Cortex of kidney (tissue), 1 donor: Measurements from ENCODE around the gene AKAP1.

Experiments
- DNase-seq: peaks from one replicate; lab custom pipeline; 2025; lab: John Stamatoyannopoulos, UW

AKAP1 gene

GRCh38 chr17:57106836-57107497, 21.9 kb downstream of the AKAP1 start:
- DNase-seq, result no peak

DNA sequence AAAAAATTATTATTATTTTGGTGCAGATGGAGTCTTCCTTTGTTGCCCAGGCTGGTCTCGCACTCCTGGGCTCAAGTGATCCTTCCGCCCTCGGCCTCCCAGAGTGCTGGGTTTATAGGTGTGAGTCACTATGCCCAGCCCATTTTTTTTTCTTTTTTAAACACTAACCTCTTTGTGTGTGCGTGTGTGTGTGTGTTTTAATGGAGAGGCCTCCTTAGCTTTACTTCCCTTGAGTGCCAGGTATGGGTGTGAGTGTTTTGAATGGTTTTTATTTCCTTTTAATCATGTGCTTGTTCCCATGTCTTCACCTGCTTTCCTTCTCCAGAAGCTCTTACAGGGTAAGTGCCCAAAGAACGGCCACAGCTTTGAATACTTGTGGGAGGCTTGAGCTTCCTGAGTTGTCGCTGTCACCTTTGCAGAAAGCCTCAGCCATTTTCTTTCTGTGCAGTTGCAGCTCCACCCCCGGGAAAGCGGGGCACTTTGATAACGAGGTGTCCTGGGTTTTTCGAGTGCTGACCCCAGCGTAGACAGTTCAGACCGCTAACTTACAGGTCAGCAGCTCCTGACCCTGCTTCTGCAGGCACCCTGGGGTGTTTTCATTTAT, 22.6 kb downstream of the AKAP1 start:
- DNase-seq, result no peak

DNA sequence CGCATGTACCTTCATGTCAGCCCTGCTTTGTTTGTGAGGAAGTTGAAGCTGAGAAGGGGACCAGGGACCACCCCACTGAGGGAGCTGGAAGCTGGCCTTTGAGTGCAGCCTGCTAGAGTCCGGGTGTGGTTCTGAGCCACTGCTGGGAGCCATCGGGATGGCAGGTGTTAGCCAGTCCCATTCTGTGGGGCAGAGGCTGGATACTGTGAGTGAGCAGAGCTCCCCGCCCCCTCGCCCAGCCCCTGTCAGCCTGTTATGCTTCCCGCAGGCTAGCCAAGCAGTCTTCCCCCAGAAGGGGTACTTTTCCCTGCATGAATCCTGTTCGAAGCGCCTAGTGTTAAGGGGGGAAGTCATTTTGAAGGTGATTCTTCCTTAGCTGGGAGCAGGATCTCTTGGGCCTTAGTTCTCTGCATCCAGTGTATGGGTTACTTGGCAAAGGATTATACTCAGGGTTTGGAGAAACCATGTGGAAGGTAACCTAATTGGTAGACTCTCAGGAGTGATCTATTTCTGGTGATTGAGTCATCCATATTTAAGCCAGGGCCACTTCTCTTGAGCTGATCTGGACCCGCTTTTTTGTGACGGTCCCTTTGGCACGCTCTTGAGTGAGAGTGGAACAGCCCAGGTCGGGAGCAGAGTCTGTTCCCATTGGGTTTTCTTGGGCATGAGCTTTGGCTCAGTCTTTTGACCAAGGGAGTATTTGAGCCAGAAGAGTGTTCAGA, 23.8 kb downstream of the AKAP1 start:
- no peak for DNase-seq

DNA sequence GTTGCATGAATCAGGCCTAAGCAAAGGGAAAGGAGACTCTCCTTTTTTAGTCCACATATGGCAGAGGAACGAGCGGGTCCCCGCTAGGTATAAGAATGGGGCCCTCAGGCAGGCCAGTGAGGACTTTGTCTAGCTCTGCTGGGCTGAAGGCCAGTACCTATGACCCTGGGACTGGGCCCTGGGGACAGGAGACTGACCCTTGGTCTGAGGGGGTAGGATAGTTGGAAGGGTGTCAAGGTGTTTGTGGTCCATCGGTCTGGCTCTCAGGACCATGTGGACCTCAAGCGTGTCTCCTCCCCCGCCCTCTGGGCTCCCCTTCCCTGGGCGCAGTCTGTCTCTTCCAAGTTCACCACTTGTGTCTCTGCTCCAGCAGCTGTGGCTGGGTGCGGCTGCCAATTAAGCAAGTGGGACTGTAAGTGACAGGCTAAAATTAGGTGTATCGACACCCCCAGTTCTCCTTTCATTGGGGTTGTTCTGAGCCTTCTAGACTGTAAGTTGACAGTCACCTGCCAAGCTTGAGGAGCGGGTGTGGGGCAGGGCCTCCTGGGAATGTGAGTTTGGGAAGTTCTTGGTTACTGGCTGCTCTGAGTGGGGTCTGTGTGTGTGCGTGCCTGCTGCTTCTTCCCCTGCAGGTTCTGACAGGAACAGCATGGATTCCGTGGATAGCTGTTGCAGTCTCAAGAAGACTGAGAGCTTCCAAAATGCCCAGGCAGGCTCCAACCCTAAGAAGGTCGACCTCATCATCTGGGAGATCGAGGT, 24.5 kb downstream of the AKAP1 start:
- DNase-seq, result no peak

DNA sequence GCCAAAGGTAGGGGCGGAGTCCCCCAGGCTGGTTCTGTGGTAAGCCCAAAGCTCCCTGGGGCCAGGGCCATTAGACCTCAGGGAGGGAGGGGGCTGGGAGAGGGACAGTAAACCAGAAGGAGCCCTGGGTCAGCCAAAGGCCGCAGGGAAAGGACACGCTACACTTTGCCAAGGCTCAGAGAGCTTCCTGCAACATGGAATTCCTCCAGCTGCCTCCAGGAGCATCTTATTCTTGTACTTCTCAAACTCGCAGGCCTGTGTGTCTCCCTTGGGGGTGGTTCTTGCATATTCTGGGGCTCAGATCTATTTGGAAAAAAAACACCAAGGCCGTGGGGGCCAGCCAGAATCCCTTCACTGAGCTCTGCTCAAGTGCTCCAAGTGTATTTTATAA, 25.1 kb downstream of the AKAP1 start:
- no peak for DNase-seq

- no peak for DNase-seq
These were observed 25.7 kb downstream of the AKAP1 start for GRCh38 chr17:57110579-57111325.

GRCh38 chr17:57111386-57111785, 26.3 kb downstream of the AKAP1 start:
- DNase-seq, result no peak

- no peak for DNase-seq
These were observed 28.0 kb downstream of the AKAP1 start for GRCh38 chr17:57113011-57113410.

- no peak for DNase-seq
These were observed 28.6 kb downstream of the AKAP1 start for GRCh38 chr17:57113656-57114055.

DNA sequence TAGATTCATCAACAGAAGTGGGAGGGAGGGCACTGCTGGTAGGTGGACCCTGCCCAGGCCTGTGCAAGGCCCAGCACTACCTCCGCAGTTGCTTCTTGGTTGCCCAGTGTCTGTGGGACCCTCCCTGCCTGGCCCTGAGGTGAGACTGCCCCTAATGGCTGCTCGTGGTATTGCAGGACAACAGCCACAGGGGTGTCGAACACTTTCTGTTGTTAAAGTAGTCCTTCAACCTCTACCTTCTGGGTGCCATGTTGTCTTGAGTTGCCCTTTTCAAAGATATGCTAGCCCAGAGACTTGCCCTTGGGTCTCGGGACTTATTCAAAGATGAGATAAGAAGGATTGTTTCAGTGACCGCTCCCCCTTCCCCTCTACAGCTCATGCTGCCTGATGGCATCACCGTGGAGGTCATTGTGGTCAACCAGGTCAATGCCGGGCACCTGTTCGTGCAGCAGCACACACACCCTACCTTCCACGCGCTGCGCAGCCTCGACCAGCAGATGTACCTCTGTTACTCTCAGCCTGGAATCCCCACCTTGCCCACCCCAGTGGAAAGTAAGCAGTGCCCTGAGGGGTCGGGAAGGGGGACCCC, 29.1 kb downstream of the AKAP1 start:
- no peak for DNase-seq

DNA sequence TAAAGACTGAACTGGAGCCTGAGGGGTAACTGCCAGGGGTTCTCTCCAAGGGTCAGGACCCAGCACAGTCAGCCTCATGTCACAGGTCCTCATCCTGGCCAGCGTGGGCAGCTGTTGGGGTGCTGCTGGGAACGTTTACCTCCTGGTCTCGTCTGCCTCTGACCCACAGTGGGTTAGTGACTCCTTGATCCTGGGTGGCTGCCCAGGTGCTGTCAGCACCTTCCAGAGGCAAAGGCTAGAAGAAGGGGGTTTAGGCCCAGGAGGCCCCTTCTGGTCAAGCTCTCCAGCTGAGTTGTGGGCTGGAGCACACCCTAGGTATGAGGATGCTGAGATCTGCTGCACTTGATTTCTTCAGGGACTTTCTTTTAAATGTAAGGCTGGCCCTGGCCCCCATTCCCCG, 30.3 kb downstream of the AKAP1 start:
- no peak for DNase-seq

DNA sequence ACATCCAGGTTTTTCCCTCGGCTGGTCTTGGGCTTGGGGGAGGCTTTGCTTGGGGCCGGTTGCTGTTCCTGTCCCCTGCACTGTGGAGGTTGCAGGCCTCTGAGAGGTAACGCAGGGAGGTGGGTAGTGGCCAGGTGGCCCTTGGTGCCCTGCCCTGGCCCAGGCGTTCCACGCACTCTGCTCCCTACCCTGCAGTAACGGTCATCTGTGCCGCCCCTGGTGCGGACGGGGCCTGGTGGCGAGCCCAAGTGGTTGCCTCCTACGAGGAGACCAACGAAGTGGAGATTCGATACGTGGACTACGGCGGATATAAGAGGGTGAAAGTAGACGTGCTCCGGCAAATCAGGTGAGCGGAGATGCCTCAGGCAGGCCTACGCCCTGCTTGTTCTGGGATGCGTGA, 30.9 kb downstream of the AKAP1 start:
- DNase-seq, result no peak

- DNase-seq, result no peak
These were observed 32.8 kb downstream of the AKAP1 start for GRCh38 chr17:57117798-57118197.

DNA sequence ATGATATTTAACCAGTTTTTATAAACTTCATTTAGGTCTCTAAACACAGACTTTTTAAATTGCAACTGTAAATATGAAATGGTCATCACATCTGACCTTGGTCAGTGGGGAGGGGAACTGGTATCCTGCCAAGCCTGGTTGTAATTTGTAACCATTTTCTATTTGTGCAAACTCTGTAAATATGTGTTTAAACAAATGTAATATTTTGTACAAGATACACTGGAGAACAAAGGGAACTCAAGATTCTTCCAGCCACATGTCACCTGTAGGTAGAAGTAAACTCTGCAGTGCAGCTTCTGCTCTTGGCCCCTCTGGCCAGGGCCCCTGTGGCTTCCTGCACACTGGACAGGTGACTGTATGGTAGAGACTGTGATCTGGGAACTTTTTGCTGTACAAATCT, 35.8 kb downstream of the AKAP1 start:
- DNase-seq, result no peak

DNA sequence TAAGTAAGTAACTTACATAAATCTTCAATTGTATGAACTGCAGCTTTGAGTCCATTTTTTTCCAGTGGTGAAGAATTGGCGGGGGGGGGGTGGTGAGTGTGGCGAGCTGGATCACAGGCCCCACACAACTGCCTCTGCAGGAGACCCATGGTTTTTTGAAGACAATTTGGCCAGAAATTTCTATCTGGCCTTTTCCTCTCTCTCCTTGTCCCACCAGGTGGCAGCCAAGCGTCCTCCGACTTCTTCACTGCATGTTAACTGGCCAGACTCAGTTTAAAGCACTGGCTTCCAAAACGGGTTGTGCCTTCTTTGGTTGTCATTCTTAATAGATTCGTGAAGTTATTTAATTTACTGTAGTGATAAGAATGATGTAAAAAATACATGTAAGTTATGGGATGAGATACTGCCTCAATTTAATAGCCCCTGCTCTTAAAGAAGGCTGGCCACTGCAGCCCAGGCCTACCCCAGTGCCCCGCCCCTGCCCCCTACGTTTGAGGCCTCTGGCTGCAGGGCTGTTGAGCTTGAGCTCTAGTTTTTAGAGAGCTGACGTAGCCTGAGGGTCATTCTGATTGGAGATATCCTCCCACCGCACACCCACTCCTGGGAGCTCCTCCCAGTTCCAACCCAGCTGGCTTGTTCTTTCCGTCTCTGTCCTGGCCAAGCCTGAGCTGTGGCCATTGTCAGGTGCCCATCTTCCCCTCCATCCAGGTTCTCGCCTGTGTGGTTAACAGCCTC, 36.4 kb downstream of the AKAP1 start:
- DNase-seq, result no peak

- DNase-seq, result no peak
These were observed 39.0 kb downstream of the AKAP1 start for GRCh38 chr17:57124053-57124452.

DNA sequence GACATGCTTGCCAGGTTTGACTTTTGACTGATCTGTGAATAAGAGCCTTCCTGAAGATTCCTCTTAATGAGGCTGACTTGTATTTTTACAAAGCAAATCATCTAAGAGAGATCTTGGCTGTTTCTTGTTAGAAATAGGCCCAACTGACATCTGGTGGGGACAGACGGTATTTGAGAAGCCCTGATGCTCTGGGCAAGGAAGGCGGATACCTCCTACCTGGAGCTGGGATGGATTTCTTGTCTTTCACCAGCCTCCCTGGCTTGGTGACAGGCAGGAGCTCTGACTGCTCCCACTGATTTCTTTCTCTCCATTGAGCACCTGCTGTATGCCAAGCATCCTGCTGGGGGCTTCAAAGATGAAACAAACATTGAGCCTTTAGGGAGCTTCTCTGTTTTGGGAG, 40.4 kb downstream of the AKAP1 start:
- no peak for DNase-seq

DNA sequence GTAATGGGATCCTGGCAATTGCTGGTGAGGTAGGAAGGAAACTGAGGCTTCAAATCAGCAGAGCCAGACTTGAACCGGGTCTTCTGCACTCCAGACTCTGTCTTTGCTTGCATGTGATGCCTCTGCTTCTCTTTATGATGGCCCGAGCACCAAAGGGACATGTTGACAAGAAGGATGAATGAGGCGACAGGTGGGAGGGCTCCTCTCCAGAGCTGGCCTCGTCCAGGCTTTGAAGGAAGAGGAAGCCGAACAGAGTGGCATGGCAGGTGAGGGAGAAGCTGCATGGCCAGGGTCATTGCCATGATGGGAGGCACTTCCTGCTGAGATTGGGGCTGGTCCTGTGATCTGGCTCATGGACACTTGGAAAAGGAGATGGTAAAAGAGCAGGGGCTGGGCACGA, 40.8 kb downstream of the AKAP1 start:
- no peak for DNase-seq

DNA sequence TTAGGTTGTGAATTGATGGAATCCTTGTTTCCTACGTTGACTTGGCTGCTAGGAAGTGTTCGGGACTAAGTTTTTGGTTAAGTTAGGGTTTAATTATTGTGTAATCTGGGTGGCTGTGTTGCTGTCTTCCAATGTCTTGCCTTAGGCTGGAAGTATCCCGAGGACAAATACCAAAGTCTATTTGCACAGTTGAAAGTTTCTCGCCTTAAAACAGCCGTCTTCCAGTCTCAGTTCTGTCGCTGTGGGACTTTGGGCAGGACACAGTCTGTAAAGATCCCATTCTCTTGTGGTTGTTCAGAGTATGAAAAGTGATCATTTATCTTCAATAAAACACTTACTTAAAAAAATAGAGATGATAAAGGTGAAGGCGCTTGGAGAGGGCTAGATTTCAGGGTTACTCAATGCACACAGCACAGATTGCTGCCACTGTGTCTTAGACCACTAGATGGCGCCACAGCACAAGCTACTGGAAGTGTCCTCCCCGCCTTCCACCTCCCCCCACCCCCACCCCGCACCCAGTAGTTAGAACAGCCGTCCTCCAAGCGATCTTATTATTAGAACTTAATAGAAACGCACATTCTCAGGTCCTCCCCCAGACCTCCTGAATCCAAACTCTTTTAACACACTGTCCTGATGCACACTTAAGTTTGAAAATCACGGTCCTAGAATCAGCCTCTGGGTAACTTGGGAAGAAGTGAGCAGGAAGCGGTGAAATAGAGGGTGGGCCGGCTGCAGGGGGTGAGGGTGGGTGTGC, 45.8 kb downstream of the AKAP1 start:
- no peak for DNase-seq

GRCh38 chr17:57132663-57133062, 47.6 kb downstream of the AKAP1 start:
- no peak for DNase-seq
